OCI-LY3 (cell line): ENCODE results near the gene CNTNAP3B.
"Not testable (repeated sequence)": the region's sequence is repeated elsewhere in the genome, so short reads cannot be mapped to it uniquely, and the experiment has no call there.

Experiments
- CTCF ChIP-seq: fragments of 200-600, 300-600 bp; sonication (generic); IDR thresholded peaks from 2 replicates; pipeline ENCODE4 v1.5.1; 2014; ENCODE audit warnings: antibody characterized with exemption, low read length, low read depth
- EZH2phosphoT487 ChIP-seq: fragments of 200-600 bp; shearing (Covaris generic); IDR thresholded peaks from 2 replicates; pipeline ENCODE4 v1.6.1; 2018; ENCODE audit warnings: antibody characterized with exemption, mixed run types, low read depth

GRCh38 chr9:42071026-42071425 is 58.2 kb downstream of the CNTNAP3B start:
- TF ChIP-seq CTCF, EZH2phosphoT487: not testable (repeated sequence)
